Astrocyte (in vitro differentiated cells and primary cell): Measurements from ENCODE around the gene DDX47. TPM values are rescaled to one million over a fixed set of nuclear protein-coding genes. Genes with fewer than 3 reads are reported as not detected.

Experiments
- DNase-seq: peaks from one replicate; pipeline ENCODE4 v3.0.0-alpha.2; 2010; ENCODE audit warnings: low read depth
- FAIRE-seq: peaks from 2 replicates; lab custom pipeline; 2011; peaks lifted over from hg19 to GRCh38; lab: Jason Lieb, UNC
- H2AFZ ChIP-seq: 2 replicates; pipeline ENCODE4 v1.6.0; 2012; ENCODE audit warnings: low read depth, low read length, inconsistent platforms
- H3K27ac ChIP-seq: 2 replicates; pipeline ENCODE4 v1.5.1; 2011; ENCODE audit warnings: low read depth, low read length, inconsistent platforms
- H3K27me3 ChIP-seq: 2 replicates; pipeline ENCODE4 v1.6.0; 2011; ENCODE audit warnings: low read length, inconsistent platforms; ENCODE audit not compliant: insufficient read depth
- H3K36me3 ChIP-seq: 2 replicates; pipeline ENCODE4 v1.5.1; 2011; ENCODE audit warnings: low read length, inconsistent platforms; ENCODE audit not compliant: insufficient read depth
- H3K4me1 ChIP-seq: 2 replicates; pipeline ENCODE4 v1.5.1; 2011; ENCODE audit warnings: low read length, inconsistent platforms; ENCODE audit not compliant: insufficient read depth
- H3K4me2 ChIP-seq: 2 replicates; pipeline ENCODE4 v1.6.0; 2012; ENCODE audit warnings: low read length, inconsistent platforms
- H3K4me3 ChIP-seq: 2 replicates; pipeline ENCODE4 v1.5.1; 2011; ENCODE audit warnings: low read depth, mild to moderate bottlenecking, low read length, inconsistent platforms; ENCODE audit not compliant: insufficient read depth
- H3K79me2 ChIP-seq: 2 replicates; pipeline ENCODE4 v1.6.0; 2012; ENCODE audit warnings: mild to moderate bottlenecking, low read length, inconsistent platforms; ENCODE audit not compliant: insufficient read depth
- H3K9ac ChIP-seq: 2 replicates; pipeline ENCODE4 v1.6.0; 2012; ENCODE audit warnings: mild to moderate bottlenecking, low read length, inconsistent platforms
- H3K9me3 ChIP-seq: 2 replicates; pipeline ENCODE4 v1.5.1; 2012; ENCODE audit warnings: low read depth, mild to moderate bottlenecking, low read length, inconsistent platforms; ENCODE audit not compliant: insufficient read depth
- H4K20me1 ChIP-seq: 2 replicates; pipeline ENCODE4 v1.6.0; 2012; ENCODE audit warnings: low read length, inconsistent platforms; ENCODE audit not compliant: insufficient read depth
- H3K27ac Mint-ChIP-seq: one replicate; pipeline ENCODE4 v1.8.0; 2021; ENCODE audit warnings: mild to moderate bottlenecking, mixed read lengths; ENCODE audit not compliant: unreplicated experiment
- H3K27me3 Mint-ChIP-seq: one replicate; pipeline ENCODE4 v1.8.0; 2021; ENCODE audit warnings: low read depth, mixed read lengths; ENCODE audit not compliant: unreplicated experiment
- H3K36me3 Mint-ChIP-seq: one replicate; pipeline ENCODE4 v1.8.0; 2021; ENCODE audit warnings: low read depth, mixed read lengths; ENCODE audit not compliant: unreplicated experiment
- H3K4me1 Mint-ChIP-seq: one replicate; pipeline ENCODE4 v1.8.0; 2021; ENCODE audit warnings: low read depth, mixed read lengths; ENCODE audit not compliant: unreplicated experiment
- H3K4me3 Mint-ChIP-seq: one replicate; pipeline ENCODE4 v1.8.0; 2021; ENCODE audit warnings: mild to moderate bottlenecking, moderate library complexity, mixed read lengths; ENCODE audit not compliant: unreplicated experiment
- H3K9me3 Mint-ChIP-seq: one replicate; pipeline ENCODE4 v1.8.0; 2021; ENCODE audit warnings: mild to moderate bottlenecking, mixed read lengths; ENCODE audit not compliant: unreplicated experiment
- CTCF ChIP-seq: IDR thresholded peaks from 2 replicates; pipeline ENCODE4 v1.5.1; 2011; ENCODE audit warnings: low read depth, mild to moderate bottlenecking, inconsistent platforms, low read length, moderate library complexity; ENCODE audit not compliant: insufficient read depth
- EZH2 ChIP-seq: IDR thresholded peaks from 2 replicates; pipeline ENCODE4 v1.6.1; 2012; ENCODE audit warnings: mild to moderate bottlenecking, low read length, inconsistent platforms; ENCODE audit not compliant: insufficient read depth
- total RNA-seq: library from RNA; stranded (reverse); gene quantifications from 2 replicates; pipeline ENCODE4 v1.2.1, GENCODE V29; 2021

DDX47 gene
- total RNA-seq, 1 donor from 2014 or later, result 62.1 TPM

- DNase-seq (peak; percentile 64), FAIRE-seq (no peak)
- Histone ChIP-seq H2AFZ (peak overlapping the region; percentile 97), H3K4me2 (peak overlapping the region; percentile 90), H3K4me1 (peaks cover 26% of the 10 kb centered on the region), H3K27me3 (no peaks in the 10 kb centered on the region), H4K20me1 (no peaks in the 10 kb centered on the region), H3K79me2 (peaks cover 9% of the 10 kb centered on the region), H3K27ac (peak overlapping the region; percentile 84), H3K36me3 (no peaks in the 10 kb centered on the region), H3K9me3 (no peaks in the 10 kb centered on the region), H3K4me3 (peak overlapping the region; percentile 64), H3K9ac (peak overlapping the region; percentile 86)
- no peaks in the 10 kb centered on the region for H3K36me3 Mint-ChIP-seq
- H3K9me3 Mint-ChIP-seq, result peaks cover 6% of the 10 kb centered on the region
- H3K27ac Mint-ChIP-seq, result no peak overlapping the region
- H3K4me3 Mint-ChIP-seq, result peak overlapping the region; percentile 77
- no peak for TF ChIP-seq EZH2
- no peak for TF ChIP-seq CTCF
- H3K27me3 Mint-ChIP-seq, result peaks cover 3% of the 10 kb centered on the region
- peaks cover 11% of the 10 kb centered on the region for H3K4me1 Mint-ChIP-seq
Measured at GRCh38 chr12:12786706-12787601, 26.2 kb upstream of the DDX47 start.

GRCh38 chr12:12788131-12788530 lies 25.0 kb upstream of the DDX47 start:
- Histone ChIP-seq H3K36me3 (no peaks in the 10 kb centered on the region), H3K9me3 (no peaks in the 10 kb centered on the region), H3K4me3 (no peak overlapping the region), H3K27ac (no peak overlapping the region), H4K20me1 (no peaks in the 10 kb centered on the region), H3K4me2 (peak overlapping the region; percentile 90), H3K79me2 (peaks cover 9% of the 10 kb centered on the region), H3K9ac (peak overlapping the region; percentile 86), H3K4me1 (peaks cover 30% of the 10 kb centered on the region), H2AFZ (no peak overlapping the region), H3K27me3 (no peaks in the 10 kb centered on the region)
- peaks cover 6% of the 10 kb centered on the region for H3K9me3 Mint-ChIP-seq
- no peak for FAIRE-seq
- no peaks in the 10 kb centered on the region for H3K36me3 Mint-ChIP-seq
- H3K4me1 Mint-ChIP-seq, result peaks cover 17% of the 10 kb centered on the region
- TF ChIP-seq CTCF (no peak), EZH2 (no peak)
- H3K27me3 Mint-ChIP-seq, result peaks cover 3% of the 10 kb centered on the region
- no peak for DNase-seq
- no peak overlapping the region for H3K27ac Mint-ChIP-seq
- peak overlapping the region; percentile 77 for H3K4me3 Mint-ChIP-seq
